HG03139 (cell line): Measurements from ENCODE around the gene DAPK1.

ENCODE experiments used
- ATAC-seq: cut with Tn5 transposase; IDR thresholded peaks from one replicate; pipeline ENCODE4 v1.9.1; 2021; ENCODE audit not compliant: unreplicated experiment

Gene DAPK1

DNA sequence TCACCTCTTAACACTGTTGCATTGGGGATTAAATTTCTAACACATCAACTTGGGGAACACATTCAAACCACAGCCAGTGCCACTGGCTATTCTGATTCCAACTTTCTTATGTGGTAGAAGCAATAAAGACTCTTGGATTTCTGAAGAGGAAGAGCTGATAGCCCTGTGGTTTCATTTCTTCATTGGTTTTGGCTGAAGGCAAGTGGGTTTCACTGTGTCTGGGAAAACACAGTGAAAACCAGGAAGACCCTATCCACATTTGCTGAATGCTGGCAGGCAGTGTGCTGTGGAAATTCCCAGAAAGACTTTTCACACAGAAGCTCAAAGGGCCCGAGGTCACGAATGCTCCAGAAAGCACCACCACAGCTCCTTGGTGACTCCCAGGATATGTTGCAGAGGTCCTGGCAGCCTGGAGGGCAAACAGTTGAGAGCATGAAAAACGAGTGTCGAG is 67.1 kb downstream of the DAPK1 start:
- no peak for ATAC-seq

DNA sequence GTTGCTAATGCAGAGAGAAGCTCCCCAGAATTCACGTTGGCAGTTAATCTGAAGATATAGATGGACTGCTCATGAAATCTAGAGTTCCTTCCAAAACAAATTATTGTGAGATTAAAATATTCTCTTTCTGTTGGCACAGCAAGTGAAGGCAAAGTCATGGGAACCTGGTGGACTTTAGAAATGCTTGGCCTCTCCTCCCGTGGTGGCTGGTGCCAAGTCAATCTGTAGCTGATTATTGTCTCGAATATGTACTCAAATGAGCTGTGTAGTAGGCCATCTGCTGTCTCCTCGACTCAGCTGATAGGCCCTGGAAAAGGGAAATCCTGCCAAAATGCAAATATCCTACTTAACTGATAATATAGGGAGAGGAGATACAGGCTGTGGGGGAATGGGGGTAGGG is 69.3 kb downstream of the DAPK1 start:
- ATAC-seq = no peak

DNA sequence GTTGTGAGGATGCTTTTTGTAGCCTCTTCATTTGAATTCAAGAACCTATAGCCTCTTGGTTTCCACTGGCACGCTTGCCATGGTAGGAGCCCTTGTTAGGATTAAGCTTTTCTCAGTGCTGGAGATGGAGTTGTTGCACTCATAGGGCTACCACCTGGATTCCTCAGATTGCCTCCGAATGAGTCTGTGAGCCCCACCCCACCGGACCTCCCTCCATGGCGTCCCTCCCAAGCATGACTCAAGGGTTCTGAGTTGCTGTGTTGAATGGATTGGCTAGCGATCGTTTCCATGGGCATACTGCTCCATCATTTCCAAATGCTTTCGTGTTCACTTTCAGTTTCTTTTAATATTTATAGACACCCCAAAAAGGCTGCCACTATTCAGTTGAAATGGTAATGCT is 69.9 kb downstream of the DAPK1 start:
- ATAC-seq = no peak

DNA sequence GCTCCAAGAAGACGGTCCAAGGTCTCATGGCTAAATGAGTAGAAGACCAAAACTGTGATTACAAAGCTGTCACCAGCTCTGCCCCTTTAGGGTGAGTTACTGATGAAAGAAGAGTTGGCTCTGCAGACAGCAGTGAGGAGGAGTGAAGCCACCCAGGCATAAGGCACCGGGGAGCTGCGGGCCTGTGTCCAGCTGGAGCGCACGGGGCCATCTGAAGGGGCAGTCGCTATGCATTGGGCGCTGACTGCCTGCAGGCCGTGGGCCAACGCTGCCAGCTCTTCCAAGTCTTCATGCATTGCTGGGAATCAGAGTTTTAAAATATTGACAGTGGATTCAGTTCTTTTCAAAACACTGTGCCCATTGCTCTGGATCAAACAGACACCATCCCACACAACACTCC is 70.3 kb downstream of the DAPK1 start:
- ATAC-seq = no peak

DNA sequence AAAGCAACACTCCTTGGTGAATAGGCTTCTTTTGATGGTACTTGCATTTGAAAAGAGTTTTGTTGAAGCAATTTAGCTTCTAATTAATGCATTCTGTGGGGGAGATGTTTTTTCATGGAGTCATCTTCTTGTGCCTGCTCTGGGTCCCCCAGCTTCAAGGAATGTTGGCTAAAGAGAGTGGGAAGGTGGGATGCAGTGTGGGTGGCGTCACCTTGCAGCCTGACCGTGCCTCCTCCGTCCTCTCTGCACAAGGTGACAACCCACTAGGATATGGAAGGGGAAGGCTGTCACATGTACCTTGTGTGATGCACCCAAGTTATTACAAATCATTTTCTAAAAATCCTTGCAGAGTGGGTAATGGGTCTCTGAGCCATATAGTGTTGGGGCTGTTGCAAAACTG is 70.7 kb downstream of the DAPK1 start:
- no peak for ATAC-seq

DNA sequence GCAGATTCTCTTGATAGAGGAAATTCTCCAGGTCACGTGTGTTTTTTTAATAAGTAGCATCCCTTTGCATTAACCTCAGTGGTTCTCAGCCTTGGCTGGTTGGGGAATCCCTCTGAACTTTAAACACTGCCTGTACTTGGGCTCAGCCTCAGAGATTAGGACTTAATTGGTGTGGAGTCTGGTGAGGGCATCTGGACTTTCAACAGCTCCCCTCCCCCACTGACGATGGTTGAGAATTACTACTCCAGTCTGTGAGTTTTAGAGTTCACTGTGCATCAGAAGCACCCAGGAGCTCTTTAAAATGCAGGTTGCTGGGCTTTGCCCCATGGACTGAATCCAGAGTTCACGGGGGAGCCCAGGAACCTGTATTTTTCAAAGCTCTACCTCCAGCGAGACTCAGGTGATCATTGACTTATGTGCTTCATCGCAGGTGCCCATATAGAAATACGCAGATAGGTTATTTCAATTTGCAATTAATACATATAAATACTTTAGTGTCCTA is 71.4 kb downstream of the DAPK1 start:
- ATAC-seq = no peak

DNA sequence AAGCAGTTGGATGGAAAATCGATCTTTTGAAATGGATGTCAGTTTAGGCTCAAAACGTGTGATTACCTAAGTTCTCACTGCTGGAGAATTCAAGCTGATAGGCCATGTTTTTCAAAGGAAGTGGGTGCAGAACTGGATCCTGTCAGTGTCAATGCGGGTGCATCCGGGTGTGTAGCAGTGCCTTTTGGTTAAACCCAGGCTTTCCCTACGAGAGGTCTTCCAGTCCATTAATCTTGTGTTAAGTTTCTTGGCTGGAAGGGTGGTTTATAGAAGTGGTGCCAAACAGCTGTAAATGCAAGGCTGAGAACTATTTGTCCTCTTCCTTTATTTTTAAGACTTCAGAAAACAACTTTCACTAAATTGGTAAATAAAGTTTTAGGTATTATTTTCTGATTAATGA is 71.9 kb downstream of the DAPK1 start:
- no peak for ATAC-seq

DNA sequence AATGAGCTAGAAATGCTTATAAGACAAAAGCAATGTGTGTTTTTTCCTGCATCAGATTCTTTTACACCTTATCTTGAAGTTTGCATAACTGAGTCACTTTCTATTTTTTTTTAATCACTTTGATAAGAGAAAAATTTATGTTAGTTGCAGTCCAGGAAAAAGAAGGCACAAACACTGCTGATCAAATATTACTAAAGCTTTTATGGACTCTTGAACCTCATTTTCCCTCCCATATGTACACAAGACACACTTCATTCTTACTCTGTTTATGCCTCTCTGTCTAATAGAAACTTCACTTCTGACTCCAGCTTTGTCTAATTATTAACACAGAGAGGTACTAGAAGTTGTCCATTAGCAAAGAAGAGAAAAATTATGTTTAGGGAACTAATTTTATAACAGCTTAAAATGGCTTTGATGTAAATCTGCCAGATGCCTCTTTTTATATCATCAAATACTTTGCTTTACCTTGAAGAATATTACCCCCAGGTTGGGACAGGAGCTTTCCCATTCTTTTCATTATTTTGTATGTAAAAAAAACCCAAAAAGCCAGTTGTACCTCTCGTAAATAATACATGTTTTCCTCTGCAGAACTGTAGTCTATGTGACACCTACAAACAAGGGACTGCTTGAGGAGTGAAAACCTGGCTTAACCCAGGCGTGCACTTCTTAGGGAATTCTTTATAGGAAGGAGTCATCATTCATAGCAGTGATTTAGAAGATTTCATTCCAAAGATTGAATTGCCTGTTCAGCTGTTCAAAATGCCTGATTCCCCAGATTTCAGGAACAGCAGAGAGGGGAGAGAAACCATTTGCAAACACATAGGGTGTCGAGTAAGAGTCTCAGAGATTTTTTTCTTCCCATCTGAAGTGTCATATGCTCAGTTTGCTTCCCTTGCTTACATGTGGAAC is 72.6 kb downstream of the DAPK1 start:
- ATAC-seq = no peak

DNA sequence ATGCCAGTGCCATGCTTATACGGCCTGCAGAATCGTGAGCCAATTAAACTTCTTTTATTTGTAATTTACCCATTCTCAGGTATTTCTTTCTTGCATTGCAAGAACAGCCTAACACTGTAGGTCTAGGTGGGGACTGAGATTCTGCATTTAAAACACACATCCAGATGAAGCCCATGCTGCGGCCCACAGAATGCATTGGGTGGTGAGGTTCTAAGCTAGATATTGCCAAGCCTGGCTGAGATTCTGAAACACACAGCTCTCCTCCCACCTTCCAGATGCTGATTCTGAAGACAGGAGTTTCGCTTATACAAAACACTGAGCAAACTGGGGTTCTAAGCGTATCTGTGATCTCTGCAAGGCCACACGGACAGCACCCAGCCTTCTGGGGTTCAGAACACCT is 75.1 kb downstream of the DAPK1 start:
- no peak for ATAC-seq

DNA sequence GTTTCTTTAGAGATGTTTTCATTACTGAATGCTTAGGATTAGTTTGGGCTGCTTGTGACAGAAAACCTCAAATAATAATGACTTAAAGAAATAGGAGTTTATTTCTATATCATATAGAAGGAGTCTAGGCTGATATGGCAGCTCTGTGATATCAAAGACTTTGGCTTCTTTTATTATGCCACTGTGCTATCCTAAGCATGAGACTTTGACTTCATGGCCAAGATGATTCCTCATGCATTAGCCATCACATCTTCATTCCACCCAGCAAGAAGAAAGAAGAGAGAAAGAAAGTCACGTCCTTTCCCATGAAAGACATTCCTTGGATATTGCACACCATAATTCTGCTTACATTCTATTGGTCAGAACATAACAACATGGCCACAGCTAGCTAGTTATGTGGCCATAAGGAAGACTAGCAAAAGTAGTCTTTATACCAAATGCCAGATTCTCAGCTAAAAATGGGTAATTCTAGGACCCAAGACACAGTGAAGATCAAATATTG is 76.2 kb downstream of the DAPK1 start:
- ATAC-seq = no peak

DNA sequence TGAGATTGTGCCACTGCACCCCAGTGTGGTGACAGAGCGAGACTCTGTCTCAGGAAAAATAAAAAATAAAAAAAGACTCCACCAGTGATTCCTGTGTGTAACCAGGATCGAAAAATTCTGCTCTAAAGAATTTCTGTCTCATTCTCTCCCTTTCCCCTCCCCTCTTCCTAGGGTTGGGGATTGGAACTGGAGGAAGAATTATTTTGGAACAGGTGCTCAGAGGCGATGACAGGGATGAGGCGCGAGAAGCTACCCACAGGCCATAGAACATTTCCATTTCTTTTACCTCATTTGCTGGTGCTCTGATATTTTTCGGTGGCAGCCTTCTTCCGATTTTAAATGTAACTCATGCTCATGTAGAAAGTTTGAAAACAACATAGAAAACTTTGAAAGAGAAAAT is 80.1 kb downstream of the DAPK1 start:
- no peak for ATAC-seq

DNA sequence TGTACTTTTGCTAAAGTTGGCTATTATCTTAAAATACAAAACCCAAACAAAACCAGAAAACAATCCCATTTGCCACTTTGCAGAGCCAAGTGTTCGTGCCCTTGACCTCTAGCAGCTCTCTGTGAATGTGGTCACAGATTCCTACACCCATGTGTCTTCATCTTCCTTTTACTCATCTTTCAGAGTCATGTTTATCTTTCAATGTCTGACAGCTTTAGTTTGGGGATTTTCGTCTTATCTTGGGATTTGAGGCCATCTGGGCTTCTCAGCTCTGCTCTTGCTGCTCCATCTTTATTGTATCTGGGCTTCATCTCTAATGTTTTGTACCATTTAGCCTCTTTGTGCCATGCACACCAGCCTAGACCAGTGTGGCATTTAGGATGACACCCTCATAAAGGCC is 81.0 kb downstream of the DAPK1 start:
- ATAC-seq = no peak

DNA sequence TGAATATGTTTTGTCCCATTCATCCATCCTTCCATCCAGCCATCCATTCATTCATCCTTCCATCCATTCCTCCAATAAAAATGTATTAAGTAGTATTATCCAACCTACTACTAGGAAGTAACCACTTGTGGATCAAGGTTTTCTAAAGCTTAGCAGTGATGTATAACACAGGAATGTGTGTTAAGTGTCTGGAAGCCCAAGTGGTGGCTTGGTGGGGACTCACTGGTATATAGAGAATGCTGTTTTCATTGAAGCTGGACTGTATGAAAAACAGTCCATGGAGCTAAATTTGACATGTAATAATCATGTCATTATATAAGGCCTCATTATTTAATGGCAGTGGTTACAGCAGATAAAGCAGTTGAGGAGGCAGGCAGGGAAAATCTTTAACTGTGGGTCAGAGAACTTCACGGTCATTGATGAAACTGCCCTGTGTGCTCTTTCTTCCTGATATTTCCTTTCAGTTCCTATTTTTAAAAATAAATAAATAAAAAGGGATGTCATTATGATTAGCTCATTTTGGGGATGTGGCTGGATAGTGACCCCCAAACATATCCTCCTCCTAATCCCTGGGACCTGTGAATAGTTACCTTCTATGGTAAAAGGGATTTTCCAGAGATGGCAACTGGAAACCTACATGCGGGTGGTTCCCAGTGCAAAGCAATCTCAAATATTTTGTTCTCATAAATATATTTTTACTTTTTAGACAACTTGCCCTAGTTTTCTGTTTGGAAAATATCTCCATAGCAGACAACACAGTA is 82.3 kb downstream of the DAPK1 start:
- no peak for ATAC-seq

DNA sequence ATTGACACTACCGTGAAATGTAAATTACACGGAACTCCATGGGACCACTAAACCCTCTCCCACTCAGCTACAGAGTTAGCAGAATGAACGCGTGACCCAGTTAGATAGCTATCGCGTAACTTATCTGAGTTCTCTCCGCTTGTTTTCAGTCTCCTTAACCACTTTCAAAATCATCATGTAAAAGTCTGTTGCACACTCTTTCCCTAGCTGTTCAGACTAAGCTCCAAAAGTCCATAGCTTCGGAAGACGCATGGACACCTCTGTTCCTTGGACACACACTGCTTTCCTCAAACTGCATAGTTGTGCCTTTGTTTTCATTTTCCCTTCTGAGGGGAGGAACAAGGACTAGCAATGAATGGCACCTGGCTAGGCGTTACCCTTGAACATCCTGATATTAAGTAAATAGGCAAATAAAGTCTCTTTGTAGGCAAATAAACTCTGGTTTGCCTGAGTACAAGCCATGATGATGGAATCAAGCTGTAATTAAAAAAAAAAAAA is 83.3 kb downstream of the DAPK1 start:
- ATAC-seq = no peak

DNA sequence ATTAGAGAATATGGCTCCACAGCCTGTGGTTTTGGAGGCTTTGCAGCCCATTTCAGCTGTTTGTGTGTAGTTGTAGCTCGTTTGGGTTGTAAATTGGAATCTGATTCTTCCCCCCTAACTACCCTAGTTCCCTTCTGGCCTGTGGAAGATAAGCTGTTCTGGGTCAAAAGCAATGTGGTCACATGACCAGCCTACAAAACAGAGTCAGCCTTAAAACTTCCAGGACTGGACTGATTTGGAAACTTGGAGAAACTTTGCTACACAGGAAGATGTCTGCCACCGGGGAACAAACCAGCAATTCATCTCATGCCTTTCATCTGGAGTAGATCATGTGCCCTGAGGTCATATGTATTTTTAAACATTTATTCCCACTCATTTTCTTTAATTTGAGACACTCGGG is 83.8 kb downstream of the DAPK1 start:
- ATAC-seq = no peak

DNA sequence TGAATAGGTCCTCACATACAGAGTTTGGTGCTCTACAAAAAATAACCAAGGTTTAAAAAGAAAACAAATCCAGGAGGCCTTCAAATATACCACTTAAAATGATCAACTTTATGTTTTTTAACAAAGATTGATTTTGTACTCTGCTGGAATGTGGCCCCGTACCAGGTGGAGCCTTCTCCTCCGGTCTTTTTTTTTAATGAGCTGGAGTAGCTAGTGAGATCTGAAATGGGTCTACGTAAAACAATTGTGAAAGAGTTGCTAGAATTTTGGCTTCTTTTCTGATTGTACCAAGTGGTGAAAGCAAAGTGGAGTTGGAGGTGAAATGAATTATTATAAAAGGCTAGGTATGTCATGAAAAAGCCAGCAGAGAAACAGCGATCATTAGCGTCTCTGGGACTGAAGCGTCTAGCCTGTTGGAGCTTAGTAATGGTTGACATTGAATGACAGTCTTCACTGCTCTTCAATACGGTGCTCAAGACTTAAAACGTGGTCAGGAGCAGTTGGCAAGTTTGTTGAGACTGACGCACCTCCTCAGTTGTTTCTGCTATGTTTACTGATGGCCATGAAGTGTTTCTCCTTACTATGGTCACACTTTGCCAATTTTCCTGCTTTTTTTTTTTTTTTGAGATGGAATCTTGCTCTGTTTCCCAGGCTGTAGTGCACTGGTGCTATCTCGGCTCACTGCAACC is 84.4 kb downstream of the DAPK1 start:
- ATAC-seq = no peak

DNA sequence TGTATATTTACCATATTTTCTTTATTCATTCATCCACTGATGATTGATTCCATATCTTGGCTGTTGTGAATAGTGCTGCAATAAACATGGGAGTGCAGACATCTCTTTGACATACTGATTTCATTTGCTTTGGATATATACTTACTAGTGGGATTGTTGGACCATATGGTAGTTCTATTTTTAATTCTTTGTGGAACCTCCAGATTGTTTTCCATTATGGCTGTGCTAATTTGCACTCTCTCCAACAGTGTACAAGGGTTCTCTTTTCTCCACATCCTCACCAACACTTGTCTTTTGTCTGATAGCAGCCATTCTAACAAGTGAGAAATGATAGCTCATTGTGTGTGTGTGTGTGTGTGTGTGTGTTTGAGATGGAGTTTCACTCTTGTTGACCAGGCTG is 86.7 kb downstream of the DAPK1 start:
- no peak for ATAC-seq

DNA sequence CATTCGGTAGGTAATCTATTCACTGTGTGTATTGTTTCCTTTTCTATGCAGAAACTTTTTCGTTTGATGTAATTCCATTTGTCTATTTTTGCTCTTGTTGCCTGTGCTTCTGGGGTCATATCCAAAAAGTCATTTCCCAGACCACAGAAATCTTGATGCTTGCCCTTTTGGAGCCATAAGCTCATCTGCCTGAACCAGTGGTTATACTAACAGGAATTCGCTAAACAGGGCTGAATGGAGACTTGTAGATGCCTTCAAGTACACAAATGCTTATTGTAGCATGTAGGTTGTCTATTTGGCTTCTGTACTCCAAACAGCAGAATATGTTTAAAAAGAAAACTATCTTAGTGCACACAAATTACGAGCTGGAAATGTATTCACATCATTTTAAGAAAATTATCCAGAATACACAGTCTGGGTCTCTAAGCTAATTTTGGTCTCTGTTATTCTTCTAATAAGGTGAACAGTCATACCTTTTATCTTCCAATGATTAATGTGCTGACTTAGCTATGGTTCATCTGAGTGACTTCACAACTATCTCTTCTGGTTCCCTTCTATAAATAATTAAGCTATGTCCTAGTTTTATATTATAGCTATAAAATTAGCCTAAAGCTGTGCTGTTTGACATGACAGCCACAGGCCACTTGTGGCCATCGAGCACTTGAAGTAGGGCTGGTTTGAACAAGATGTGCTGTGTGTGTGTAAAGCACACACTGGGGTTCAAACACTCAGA is 87.6 kb downstream of the DAPK1 start:
- ATAC-seq = no peak

DNA sequence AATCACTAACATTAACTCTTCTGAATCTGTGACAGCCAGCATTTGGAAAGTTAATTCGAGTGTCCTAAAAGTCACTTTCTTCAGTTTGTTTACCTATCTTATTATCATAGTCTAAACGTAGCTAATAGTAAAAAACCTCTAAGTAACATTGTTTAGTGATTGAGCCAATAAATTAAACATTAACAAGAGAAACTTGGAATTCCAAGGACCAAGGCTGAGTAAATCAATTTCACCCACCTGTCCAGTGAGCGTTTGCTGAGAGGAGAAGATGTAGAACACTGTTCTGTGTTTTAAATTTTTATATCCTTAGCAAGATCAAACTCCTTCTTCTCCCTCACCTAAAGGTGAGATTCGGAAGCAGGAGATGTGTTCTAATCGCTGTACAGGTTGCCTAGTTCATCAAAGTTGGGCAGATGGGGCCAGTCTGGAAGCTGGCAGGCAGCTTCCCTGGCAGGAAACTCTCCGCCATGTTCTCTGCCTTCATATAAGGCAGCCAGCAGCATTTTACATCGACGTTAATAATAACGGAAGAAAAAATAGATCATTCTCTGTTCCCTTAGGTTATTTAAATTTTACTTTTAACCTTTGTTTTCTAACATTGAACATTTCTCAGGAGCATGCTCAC is 89.2 kb downstream of the DAPK1 start:
- no peak for ATAC-seq

DNA sequence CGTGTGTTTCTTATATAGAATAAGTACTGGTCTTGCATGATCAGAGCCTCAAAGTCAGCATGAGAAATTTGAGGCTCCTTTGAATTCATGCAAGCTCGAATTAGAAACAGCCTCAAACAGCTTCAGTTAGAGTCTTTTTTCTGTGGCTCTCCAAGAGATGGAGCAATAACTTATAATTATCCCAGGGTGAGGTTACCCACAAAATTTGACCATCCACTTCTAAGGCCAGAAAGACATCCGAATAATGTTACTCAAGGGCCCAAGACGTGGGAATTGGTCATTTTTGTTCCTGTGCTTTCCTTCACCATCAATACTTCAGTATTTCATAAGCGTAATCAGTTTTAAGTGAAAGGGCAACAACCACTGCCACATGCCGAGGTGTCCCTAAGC is 89.7 kb downstream of the DAPK1 start:
- no peak for ATAC-seq
